ENCODE results near the gene UNG.

GRCh38 chr12:109140560-109140959 is 43.2 kb downstream of the UNG start:
- TF ChIP-seq EZH2phosphoT487 (IDR thresholded peaks at IDR 0.05; ENCODE audit: insufficient read depth, low read depth) = no peak
- TF ChIP-seq EZH2 (IDR thresholded peaks at IDR 0.05; ENCODE audit: insufficient read depth, poor library complexity, severe bottlenecking) = no peak

Data from GM23248 (cell line).